Spleen (tissue), 13 donors: ENCODE data around the gene IQSEC1. TPM values are rescaled to one million over a fixed set of nuclear protein-coding genes. Genes with fewer than 3 reads are reported as not detected.
A peak's percentile ranks its signal among the peaks of the same experiment; 100 is the strongest.

Source experiments
- DNase-seq: peaks from one replicate; pipeline ENCODE4 v3.0.0-alpha.2; 2020
- H3K27ac ChIP-seq, 8 donors: fragments of 200-600 bp; sonication (generic) in 7 of 8; 1 replicate in 4 of 8; 2 replicates in 4 of 8; pipeline versions ENCODE4 v1.5.0 to v1.8.0; 2016 to 2021; ENCODE audit warnings: inconsistent platforms in 4 of 8, mild to moderate bottlenecking in 4 of 8, moderate library complexity in 1 of 8
- H3K27me3 ChIP-seq, 7 donors: fragments of 200-600 bp; sonication (generic) in 6 of 7; replicated peaks in 1 of 7; 1 replicate in 4 of 7; 2 replicates in 3 of 7; pipeline versions ENCODE4 v1.5.0 to v1.8.0; 2016 to 2021; ENCODE audit warnings: inconsistent platforms in 3 of 7, mild to moderate bottlenecking in 1 of 7
- H3K36me3 ChIP-seq, 6 donors: fragments of 200-600 bp; sonication (generic) in 5 of 6; 1 replicate in 4 of 6; 2 replicates in 2 of 6; pipeline versions ENCODE4 v1.5.0 to v1.8.0; 2016 to 2021; ENCODE audit warnings: inconsistent platforms in 2 of 6
- H3K4me1 ChIP-seq, 6 donors: fragments of 200-600 bp; sonication (generic) in 5 of 6; 1 replicate in 3 of 6; 2 replicates in 3 of 6; pipeline versions ENCODE4 v1.5.0 to v1.8.0; 2016 to 2021; ENCODE audit warnings: inconsistent platforms in 3 of 6
- H3K4me3 ChIP-seq, 8 donors: fragments of 200-600 bp; sonication (generic) in 7 of 8; 1 replicate in 4 of 8; 2 replicates in 4 of 8; pipeline versions ENCODE4 v1.5.0 to v1.8.0; 2016 to 2021; ENCODE audit warnings: inconsistent platforms in 4 of 8, mild to moderate bottlenecking in 4 of 8, moderate library complexity in 2 of 8
- H3K9me3 ChIP-seq, 8 donors: fragments of 200-600 bp; sonication (generic) in 7 of 8; 1 replicate in 4 of 8; 2 replicates in 4 of 8; pipeline versions ENCODE4 v1.5.0 to v1.8.0; 2016 to 2021; ENCODE audit warnings: inconsistent platforms in 4 of 8
- POLR2A ChIP-seq, 3 donors: fragments of 450-650 bp; IDR thresholded peaks; one replicate each; pipeline ENCODE4 v1.5.1; 2017; ENCODE audit warnings: antibody characterized with exemption in 3 of 3, mild to moderate bottlenecking in 1 of 3
- POLR2AphosphoS5 ChIP-seq, 3 donors: sonication (generic); formaldehyde crosslinking; IDR thresholded peaks; one replicate each; pipeline ENCODE4 v1.5.1; 2017; ENCODE audit warnings: antibody characterized with exemption in 3 of 3
- WGBS, 5 donors: extraction: QIAGEN DNeasy Blood & Tissue Kit in 3 of 5; methylation state at CpG; one replicate each; pipeline versions ENCODE4 v1.1.5 to v1.1.7; 2013 to 2018; 5-methylcytosine and 5-hydroxymethylcytosine counted together
- intact Hi-C: fragments of 100-400 bp; cut with DNase I; formaldehyde crosslinking; loops from one replicate; pipeline ENCODE4 v1.15.0; 2023; ENCODE audit warnings: low total_unique reads
- long read RNA-seq, 2 donors: transcript quantifications; one replicate each; lab custom pipeline, GENCODE V29; 2026
- polyA plus RNA-seq, 3 donors: library from polyadenylated mRNA; stranded (reverse); fragments of 200-250 nt; gene quantifications; one replicate each; pipeline ENCODE4 v1.2.1, GENCODE V29; 2013
- total RNA-seq, 7 donors: library from RNA; depleted of rRNA in 3 of 7; stranded (reverse); fragments of >200 nt in 3 of 7; fragmentation: NEBNext Ultra II Directional in 4 of 7; extraction: Animal tissue kit (Norgen Biotek cat#: 25700) in 4 of 7; gene quantifications; one replicate each; pipeline versions ENCODE4 v1.1.0 to v1.2.1, GENCODE V29; 2016 to 2021
- TF ChIP-seq, protein P1 (sequence below), 11 experiments: fragments of 200-600 bp in 7 of 11; fragments of 450-650 bp in 4 of 11; sonication (generic) in 4 of 11; IDR thresholded peaks in 8 of 11; conservative IDR thresholded peaks in 3 of 11; 1 replicate in 7 of 11; 2 replicates in 4 of 11; pipeline versions ENCODE4 v1.4.0 to v1.8.0; 2016 to 2021; ENCODE audit warnings: antibody characterized with exemption in 11 of 11, inconsistent platforms in 4 of 11, mild to moderate bottlenecking in 1 of 11
- donor health status: healthy with polysubstance abuse.
- donor health status: DM: no; HTN: no; CAD: no; lungs with moderate emphysema.
- donor health status: DM: no; HTN: no; CAD: no.
- donor health status: Bipolar disorder and iron deficiency.
- donor health status: healthy.
- donor health status: DM: no; HTN: no; CAD: no.
- donor health status: DM: yes; HTN: yes; CAD: no.

Gene IQSEC1
- total RNA-seq (100 to 1,000 TPM; 107 to 170 (median 123) TPM), polyA plus RNA-seq (10 to 100 TPM; 23.0 to 39.1 (median 38.7) TPM)
- long read RNA-seq, donor 1, partial matches to known transcripts = 5 of 5 reads
- long read RNA-seq, donor 1, other reads (novel, unspliced or antisense) = 0 of 5 reads
- long read RNA-seq, donor 2 = 0 reads

DNA sequence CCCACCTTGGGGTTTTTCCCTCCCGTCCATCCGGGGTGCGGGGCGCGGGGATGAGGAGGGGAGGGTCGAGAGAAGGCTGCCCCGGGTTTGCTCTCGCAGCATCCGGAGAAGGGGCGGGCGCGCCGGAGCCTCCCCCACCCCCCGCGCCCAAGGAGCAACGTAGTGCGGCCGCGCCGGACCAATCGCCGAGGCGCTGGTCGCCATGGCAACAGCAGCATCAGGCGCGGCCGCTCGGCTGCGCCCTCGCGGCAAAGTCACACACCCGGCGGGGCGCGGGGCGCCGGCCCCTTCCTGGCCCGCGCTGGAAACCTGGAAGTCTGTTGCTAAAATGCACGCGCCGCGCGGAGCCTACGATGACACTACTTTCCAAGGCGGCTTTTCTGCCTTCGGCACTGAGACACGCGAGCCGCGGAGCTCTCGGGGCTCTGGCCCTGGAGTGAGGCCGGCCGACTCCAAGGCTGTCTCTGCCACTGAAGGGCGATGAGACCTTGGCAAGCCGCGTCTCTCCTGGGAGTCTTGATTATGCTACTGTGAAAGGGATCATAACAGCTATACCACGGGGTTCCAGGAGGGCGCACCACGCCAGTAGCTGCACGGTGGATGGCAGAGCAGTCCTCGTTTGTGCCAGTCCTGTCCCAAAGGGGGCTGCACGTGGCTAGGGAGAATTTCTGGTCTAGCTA lies at the start of gene IQSEC1:
IQSEC1 (minus strand) TSS at position 104 of the 680 bp plus-strand sequence. CDS start 415 bp downstream, outside the sequence.
- TF ChIP-seq POLR2AphosphoS5 (IDR thresholded peaks at IDR 0.05) (peak; percentile 71 to 81 (median 72)), POLR2A (IDR thresholded peaks at IDR 0.05) (no peak)
- TF ChIP-seq, protein P1, sequence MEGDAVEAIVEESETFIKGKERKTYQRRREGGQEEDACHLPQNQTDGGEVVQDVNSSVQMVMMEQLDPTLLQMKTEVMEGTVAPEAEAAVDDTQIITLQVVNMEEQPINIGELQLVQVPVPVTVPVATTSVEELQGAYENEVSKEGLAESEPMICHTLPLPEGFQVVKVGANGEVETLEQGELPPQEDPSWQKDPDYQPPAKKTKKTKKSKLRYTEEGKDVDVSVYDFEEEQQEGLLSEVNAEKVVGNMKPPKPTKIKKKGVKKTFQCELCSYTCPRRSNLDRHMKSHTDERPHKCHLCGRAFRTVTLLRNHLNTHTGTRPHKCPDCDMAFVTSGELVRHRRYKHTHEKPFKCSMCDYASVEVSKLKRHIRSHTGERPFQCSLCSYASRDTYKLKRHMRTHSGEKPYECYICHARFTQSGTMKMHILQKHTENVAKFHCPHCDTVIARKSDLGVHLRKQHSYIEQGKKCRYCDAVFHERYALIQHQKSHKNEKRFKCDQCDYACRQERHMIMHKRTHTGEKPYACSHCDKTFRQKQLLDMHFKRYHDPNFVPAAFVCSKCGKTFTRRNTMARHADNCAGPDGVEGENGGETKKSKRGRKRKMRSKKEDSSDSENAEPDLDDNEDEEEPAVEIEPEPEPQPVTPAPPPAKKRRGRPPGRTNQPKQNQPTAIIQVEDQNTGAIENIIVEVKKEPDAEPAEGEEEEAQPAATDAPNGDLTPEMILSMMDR (IDR thresholded peaks at IDR 0.05 in 8 of 11, conservative IDR thresholded peaks at IDR 0.05 in 3 of 11) = no peak
- 6 to 22% (median 8%) methylated on average over 24 to 63 of the region's 63 CpGs for WGBS, 5 donors
- Histone ChIP-seq H3K9me3 (no peaks in the 10 kb centered on the region), H3K27me3 (peaks cover 0 to 48% (median 21%) of the 10 kb centered on the region in 7 donors), H3K4me3 (peak within 1 kb of the TSS; percentile 2 to 74 (median 42)), H3K36me3 (no peaks in the 10 kb centered on the region), H3K4me1 (peaks cover 25 to 75% (median 52%) of the 10 kb centered on the region in 6 donors), H3K27ac (peak within 1 kb of the TSS; percentile 38 to 87 (median 66))
- intact Hi-C loops = no loop called here
- peak; percentile 94 for DNase-seq

DNA sequence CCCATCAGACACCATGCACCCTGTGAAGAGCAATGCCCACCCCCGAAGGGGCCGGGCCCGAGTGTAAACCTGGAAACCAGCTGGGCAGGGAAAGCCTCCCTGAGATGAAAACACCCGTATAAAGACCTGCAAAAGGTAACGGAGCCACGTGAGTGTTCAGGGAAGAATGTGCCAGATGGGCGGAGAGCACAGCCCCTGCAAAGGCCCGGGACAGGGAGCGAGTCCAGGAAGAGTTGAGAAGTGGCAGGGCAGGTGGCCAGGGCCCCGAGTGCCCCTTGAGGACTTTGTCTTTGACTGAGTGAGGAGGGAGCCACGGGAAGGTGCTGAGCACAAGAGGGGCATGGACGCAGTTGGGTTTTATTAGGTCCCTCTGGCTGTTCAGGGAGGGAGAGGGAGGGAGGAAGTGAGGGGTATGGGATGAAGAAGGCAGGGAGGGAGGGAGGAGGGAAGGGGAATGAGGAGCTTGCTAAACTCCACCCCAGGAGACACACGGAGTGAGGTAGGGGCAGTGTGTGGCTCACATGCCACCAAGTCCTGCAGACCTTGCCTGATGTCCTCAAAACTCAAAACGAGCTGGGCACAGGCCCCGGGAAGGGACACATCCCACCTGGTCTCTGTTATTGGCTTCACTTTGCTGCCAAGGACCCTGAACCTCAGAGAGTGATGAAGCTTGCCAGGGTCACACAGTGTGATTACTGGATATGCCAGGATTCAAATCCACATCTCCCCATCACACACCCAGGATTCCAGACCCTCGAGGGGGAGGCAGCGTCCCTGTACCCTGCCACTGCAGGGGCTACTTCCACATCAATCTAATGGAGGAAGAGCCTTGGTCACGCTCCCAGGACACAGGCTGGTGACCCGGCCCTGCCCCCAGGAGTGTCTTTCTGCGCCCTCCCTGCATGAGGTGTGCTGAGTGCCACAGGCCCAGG lies 49.1 kb upstream of the IQSEC1 start:
- 71 to 85% (median 78%) methylated on average over 18 to 20 of the region's 20 CpGs for WGBS, 5 donors
- DNase-seq = peak; percentile 50
- H3K27me3 ChIP-seq = no peaks in the 10 kb centered on the region
- H3K4me3 ChIP-seq = no peak overlapping the region
- no peaks in the 10 kb centered on the region for H3K4me1 ChIP-seq
- no peaks in the 10 kb centered on the region for H3K36me3 ChIP-seq
- TF ChIP-seq, protein P1 (IDR thresholded peaks at IDR 0.05 in 8 of 11, conservative IDR thresholded peaks at IDR 0.05 in 3 of 11) = no peak
- TF ChIP-seq POLR2A (IDR thresholded peaks at IDR 0.05) (no peak), POLR2AphosphoS5 (IDR thresholded peaks at IDR 0.05) (no peak)
- no peak overlapping the region for H3K27ac ChIP-seq
- no peaks in the 10 kb centered on the region for H3K9me3 ChIP-seq
- intact Hi-C loops = no loop called here

DNA sequence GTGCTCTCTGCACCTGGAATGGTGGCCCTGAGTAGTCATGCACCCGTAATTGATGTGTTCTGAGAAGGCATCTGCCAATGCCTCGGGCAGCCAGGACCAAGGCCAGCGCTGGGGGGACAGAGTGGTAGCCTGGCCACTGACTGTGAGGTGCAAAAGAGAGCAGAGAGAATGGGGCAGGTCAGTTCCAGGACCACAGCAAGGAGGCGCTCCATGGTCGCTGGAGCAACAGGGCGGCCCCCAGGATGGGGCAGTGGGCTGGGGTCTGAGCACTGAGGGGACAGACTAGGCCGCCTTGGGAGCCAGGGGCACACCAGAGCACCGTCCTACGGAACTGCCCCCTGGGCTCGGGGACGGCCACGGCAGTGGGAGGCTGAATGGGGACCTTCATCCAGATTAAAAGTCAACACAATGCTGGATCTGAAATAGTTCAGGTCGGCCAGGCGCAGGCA lies 48.3 kb upstream of the IQSEC1 start:
- Histone ChIP-seq H3K9me3 (no peaks in the 10 kb centered on the region), H3K27me3 (no peaks in the 10 kb centered on the region), H3K4me1 (no peaks in the 10 kb centered on the region), H3K27ac (no peak overlapping the region), H3K36me3 (no peaks in the 10 kb centered on the region), H3K4me3 (no peak overlapping the region)
- peak; percentile 62 for DNase-seq
- no peak for TF ChIP-seq POLR2A (IDR thresholded peaks at IDR 0.05)
- WGBS, 5 donors = 84 to 96% (median 89%) methylated on average over 14 of the region's 14 CpGs
- intact Hi-C loops = no loop called here

DNA sequence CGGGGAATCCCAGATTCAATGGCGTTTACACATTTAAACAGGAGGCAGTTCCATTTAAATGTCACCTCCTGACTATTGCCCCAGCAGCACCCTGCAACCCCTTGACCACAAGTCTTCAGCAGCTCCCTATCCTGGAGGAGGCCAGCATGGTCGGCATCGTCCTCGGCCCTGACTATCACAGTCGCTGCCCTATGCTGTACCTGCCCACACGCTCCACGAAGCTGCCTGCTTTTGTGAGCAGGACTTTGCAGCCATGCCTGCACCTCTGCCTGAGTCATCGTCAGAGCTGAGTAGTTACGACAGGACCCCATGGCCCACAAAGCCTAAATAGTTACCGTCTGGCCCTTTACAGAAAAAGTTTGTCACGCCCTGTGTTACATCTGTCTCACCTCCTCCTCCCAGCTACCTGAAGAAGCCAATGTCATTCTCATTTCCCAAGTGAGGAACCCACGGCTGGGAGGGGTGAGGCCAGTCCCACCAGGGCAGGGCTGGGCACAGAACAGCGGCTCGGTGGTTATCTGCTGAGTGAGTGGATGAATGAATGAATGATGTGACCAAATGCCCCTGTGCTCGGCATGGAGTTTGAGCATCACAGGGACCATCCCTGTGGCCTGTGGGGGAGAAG lies 47.8 kb upstream of the IQSEC1 start:
- peak; percentile 55 for DNase-seq
- TF ChIP-seq, protein P1 (IDR thresholded peaks at IDR 0.05 in 8 of 11, conservative IDR thresholded peaks at IDR 0.05 in 3 of 11) = no peak
- TF ChIP-seq POLR2A (IDR thresholded peaks at IDR 0.05) = no peak
- no peak for TF ChIP-seq POLR2AphosphoS5 (IDR thresholded peaks at IDR 0.05)
- WGBS, 5 donors = 87 to 94% (median 90%) methylated on average over 13 to 16 of the region's 16 CpGs
- intact Hi-C loops = no loop called here
- no peaks in the 10 kb centered on the region for H3K36me3 ChIP-seq
- no peaks in the 10 kb centered on the region for H3K27me3 ChIP-seq
- no peaks in the 10 kb centered on the region for H3K9me3 ChIP-seq
- no peak overlapping the region for H3K27ac ChIP-seq
- no peak overlapping the region for H3K4me3 ChIP-seq
- H3K4me1 ChIP-seq = no peaks in the 10 kb centered on the region
